HCT116 (cell line): ENCODE data around the gene TMEM164.

Experiments used
- CBX3 ChIP-seq: IDR thresholded peaks from 2 replicates; pipeline ENCODE4 v1.6.1; 2012; ENCODE audit warnings: low read depth
- EZH2 ChIP-seq: fragments of 200-600 bp; sonication (generic); IDR thresholded peaks from 2 replicates; pipeline ENCODE4 v1.6.1; 2017; ENCODE audit warnings: antibody characterized with exemption, mixed run types
- EZH2phosphoT487 ChIP-seq: fragments of 200-600 bp; IDR thresholded peaks from 2 replicates; pipeline ENCODE4 v1.6.1; 2018; ENCODE audit warnings: antibody characterized with exemption, borderline replicate concordance
- JUND ChIP-seq: IDR thresholded peaks from 2 replicates; pipeline ENCODE4 v1.6.1; 2012
- POLR2A ChIP-seq: IDR thresholded peaks from 2 replicates; pipeline ENCODE4 v1.7.0; 2011; ENCODE audit warnings: borderline replicate concordance; ENCODE audit not compliant: insufficient read depth, insufficient read length; ENCODE audit errors: extremely low read depth
- RAD21 ChIP-seq: IDR thresholded peaks from 2 replicates; pipeline ENCODE4 v1.6.1; 2012; ENCODE audit warnings: low read depth, mild to moderate bottlenecking
- SIN3A ChIP-seq: IDR thresholded peaks from 2 replicates; pipeline ENCODE4 v1.6.1; 2012; ENCODE audit warnings: low read depth
- SP1 ChIP-seq: IDR thresholded peaks from 2 replicates; pipeline ENCODE4 v1.6.1; 2012; ENCODE audit warnings: low read depth
- TCF7L2 ChIP-seq: IDR thresholded peaks from 2 replicates; pipeline ENCODE4 v1.7.0; 2011; ENCODE audit warnings: borderline replicate concordance, inconsistent platforms; ENCODE audit not compliant: insufficient read depth, insufficient read length; ENCODE audit errors: extremely low read depth
- YY1 ChIP-seq: IDR thresholded peaks from 2 replicates; pipeline ENCODE4 v1.6.1; 2011; ENCODE audit warnings: low read length, low read depth, moderate library complexity, mild to moderate bottlenecking; ENCODE audit not compliant: insufficient replicate concordance; ENCODE audit errors: extremely low read depth
- ZFX ChIP-seq: fragments of 450-650 bp; IDR thresholded peaks from 2 replicates; pipeline ENCODE4 v1.6.1; 2017
- TF ChIP-seq, protein P1 (sequence below), 3 experiments: fragments of 200-600 bp in 1 of 3; sonication (generic) in 1 of 3; IDR thresholded peaks in 2 of 3; conservative IDR thresholded peaks in 1 of 3; 2 replicates each; pipeline ENCODE4 v1.5.1; 2012 to 2017; ENCODE audit warnings: low read depth in 2 of 3, low read length in 2 of 3, antibody characterized with exemption in 1 of 3, borderline replicate concordance in 1 of 3, control low read depth in 1 of 3, mild to moderate bottlenecking in 1 of 3, mixed read lengths in 1 of 3, mixed run types in 1 of 3, moderate library complexity in 1 of 3; ENCODE audit not compliant: insufficient read depth in 1 of 3
- TF ChIP-seq, protein P2 (sequence below): IDR thresholded peaks from 2 replicates; pipeline ENCODE4 v1.6.1; 2012; ENCODE audit warnings: low read depth

DNA sequence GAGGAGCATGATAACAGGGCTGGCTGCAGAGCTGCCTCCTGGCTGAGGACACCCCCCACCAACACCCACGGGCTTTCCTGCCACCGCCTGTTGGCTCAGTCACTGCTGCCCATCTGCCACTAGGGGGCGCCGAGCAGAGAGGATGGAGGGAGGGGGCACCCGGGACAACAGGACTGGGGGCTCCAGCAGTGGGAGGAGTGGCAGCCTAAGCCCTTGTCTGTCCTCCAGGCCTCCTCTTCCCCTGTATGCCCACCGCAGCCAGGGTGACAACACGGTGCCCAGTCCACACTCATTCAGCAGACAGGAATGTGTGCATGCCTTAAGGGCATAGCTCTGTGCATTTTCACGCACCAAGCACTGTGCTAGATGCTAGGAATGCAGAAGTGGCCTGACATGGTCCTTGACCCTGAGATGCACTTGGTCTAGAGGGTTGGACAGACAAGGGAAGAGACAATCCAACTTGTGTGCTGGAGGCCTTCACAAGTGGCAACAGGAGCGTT, 165.1 kb downstream of the TMEM164 start:
- TF ChIP-seq, protein P1, sequence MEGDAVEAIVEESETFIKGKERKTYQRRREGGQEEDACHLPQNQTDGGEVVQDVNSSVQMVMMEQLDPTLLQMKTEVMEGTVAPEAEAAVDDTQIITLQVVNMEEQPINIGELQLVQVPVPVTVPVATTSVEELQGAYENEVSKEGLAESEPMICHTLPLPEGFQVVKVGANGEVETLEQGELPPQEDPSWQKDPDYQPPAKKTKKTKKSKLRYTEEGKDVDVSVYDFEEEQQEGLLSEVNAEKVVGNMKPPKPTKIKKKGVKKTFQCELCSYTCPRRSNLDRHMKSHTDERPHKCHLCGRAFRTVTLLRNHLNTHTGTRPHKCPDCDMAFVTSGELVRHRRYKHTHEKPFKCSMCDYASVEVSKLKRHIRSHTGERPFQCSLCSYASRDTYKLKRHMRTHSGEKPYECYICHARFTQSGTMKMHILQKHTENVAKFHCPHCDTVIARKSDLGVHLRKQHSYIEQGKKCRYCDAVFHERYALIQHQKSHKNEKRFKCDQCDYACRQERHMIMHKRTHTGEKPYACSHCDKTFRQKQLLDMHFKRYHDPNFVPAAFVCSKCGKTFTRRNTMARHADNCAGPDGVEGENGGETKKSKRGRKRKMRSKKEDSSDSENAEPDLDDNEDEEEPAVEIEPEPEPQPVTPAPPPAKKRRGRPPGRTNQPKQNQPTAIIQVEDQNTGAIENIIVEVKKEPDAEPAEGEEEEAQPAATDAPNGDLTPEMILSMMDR (IDR thresholded peaks at IDR 0.05 in 2 of 3, conservative IDR thresholded peaks at IDR 0.05 in 1 of 3; ENCODE audit: borderline replicate concordance in 1 of 3, insufficient read depth in 1 of 3, low read depth in 2 of 3, low read length in 2 of 3), result peak; percentile 24 to 71 (median 68); a peak in 5 of 6 replicates
- TF ChIP-seq SP1, result no peak
- no peak for TF ChIP-seq POLR2A
- no peak for TF ChIP-seq EZH2phosphoT487
- no peak for TF ChIP-seq ZFX
- no peak for TF ChIP-seq EZH2
- TF ChIP-seq, protein P2, sequence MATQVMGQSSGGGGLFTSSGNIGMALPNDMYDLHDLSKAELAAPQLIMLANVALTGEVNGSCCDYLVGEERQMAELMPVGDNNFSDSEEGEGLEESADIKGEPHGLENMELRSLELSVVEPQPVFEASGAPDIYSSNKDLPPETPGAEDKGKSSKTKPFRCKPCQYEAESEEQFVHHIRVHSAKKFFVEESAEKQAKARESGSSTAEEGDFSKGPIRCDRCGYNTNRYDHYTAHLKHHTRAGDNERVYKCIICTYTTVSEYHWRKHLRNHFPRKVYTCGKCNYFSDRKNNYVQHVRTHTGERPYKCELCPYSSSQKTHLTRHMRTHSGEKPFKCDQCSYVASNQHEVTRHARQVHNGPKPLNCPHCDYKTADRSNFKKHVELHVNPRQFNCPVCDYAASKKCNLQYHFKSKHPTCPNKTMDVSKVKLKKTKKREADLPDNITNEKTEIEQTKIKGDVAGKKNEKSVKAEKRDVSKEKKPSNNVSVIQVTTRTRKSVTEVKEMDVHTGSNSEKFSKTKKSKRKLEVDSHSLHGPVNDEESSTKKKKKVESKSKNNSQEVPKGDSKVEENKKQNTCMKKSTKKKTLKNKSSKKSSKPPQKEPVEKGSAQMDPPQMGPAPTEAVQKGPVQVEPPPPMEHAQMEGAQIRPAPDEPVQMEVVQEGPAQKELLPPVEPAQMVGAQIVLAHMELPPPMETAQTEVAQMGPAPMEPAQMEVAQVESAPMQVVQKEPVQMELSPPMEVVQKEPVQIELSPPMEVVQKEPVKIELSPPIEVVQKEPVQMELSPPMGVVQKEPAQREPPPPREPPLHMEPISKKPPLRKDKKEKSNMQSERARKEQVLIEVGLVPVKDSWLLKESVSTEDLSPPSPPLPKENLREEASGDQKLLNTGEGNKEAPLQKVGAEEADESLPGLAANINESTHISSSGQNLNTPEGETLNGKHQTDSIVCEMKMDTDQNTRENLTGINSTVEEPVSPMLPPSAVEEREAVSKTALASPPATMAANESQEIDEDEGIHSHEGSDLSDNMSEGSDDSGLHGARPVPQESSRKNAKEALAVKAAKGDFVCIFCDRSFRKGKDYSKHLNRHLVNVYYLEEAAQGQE, result no peak
- no peak for TF ChIP-seq YY1
- no peak for TF ChIP-seq JUND
- TF ChIP-seq CBX3, result no peak
- TF ChIP-seq RAD21, result peak; percentile 44
- no peak for TF ChIP-seq SIN3A
- TF ChIP-seq TCF7L2, result no peak
